ENCODE data around the gene LITAF.
"Not testable (repeated sequence)": the region's sequence is repeated elsewhere in the genome, so short reads cannot be mapped to it uniquely, and the experiment has no call there.

Gene LITAF

DNA sequence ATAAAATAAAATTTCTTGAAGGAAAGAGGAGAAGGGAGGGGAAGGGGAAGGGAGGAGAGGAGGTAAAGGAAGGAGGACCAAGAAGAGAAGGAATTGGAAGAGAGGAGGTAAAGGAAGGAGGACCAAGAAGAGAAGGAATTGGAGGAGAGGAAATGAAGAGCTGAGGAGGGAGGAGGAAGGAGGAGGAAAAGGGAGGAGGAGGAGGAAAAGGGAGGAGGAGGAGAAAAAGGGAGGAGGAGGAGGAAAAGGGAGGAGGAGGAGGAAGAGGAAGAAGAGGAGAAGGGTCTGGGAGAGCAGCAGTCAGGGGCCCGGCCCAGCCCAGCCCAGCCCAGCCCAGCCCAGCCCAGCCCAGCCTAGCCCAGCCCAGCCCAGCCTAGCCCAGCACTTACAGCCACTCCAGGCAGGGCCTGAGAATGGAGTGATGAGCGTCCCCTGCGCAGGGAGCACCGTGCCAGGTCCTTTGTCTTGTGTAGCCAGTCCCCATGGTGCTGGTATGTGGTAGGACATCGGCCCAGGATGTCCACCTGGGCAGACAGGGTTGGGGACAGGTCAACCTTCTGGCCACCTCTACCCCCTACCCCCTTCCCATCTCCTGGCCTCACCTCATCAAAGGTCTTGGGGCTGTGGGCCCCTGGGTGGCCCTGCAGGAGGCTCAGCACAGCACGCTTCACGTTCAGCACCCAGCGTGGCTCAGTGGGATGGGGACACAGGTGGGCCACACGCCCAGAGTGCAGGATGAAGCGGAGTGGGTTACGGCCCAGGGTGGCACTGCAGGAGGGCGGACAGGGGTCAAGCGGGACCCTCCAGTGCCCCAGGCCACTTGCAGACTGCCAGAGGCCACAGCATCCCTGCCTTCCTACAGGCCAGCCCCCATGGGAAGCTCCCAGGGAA, 70.9 kb downstream of the LITAF start:
- no peak for DNase-seq (ENCODE audit: low spot score)

DNA sequence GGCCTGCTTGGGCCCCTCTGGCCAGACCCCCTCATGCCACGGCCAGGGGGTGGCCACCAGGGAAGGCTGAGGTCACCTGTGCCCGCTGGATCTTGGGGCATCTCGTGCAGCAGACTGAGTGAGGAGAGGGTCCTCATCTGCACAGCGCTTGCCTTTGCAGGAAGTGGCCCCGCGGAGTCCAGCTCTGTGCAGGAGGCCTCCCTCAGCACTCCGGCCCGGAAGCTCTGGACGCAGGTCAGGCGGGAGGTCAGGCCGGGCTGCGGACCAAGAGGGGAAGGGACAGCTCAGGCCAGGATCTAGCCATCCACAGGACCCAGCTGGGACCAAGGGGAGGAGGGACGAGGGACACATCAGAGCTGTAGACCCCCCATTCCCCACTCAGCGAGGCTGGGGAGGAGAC, 72.4 kb downstream of the LITAF start:
- no peak for DNase-seq (ENCODE audit: low spot score)

DNA sequence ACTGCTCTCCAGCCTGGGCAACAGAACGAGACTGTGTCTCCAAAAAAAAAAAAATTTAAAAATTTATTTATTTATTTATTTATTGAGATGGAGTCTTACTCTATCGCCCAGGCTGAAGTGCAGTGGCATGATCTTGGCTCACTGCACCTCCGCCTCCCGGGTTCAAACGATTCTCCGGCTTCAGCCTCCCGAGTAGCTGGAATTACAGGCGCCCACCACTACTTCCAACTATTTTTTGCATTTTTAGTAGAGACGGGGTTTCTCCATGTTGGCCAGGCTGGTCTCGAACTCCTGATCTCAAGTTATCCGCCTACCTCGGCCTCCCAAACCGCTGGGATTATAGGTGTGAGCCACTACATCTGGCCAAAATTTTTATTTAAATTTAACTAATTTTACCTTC, 73.4 kb downstream of the LITAF start:
- DNase-seq (ENCODE audit: low spot score): not testable (repeated sequence)

DNA sequence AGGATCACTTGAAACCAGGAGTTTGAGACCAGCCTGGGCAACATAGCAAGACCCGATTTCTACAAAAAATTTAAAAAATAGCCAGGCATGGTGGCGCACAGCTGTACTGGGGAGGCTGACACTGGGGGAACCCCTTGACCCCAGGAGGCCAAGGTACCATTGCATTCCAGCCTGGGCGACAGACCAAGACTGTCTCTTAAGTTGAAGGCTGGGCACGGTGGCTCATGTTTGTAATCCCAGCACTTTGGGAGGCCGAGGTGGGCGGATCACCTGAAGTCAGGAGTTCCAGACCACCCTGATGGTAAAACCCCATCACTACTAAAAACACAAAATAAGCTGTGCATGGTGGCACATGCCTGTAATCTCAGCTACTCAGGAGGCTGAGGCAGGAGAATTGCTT, 74.9 kb downstream of the LITAF start:
- no peak for DNase-seq (ENCODE audit: low spot score)

DNA sequence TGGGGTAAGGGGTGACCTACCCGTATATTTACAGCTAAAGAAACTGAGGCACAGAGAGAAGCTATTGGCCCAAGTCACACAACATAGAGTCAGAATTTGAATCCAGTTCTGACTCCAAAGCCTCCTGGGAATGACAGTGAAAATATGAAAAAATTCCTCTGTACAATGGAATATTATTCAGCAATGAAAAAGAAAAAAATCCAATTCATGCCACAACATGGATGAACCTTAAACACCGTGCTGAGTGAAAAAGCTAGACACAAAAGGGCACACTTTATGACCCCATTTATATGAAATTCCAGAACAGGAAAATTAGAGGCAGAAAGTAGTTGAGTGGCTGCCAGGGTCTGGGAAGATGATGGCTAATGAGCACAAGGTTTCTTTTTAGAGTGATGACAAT, 75.4 kb downstream of the LITAF start:
- DNase-seq (ENCODE audit: low spot score): no peak

DNA sequence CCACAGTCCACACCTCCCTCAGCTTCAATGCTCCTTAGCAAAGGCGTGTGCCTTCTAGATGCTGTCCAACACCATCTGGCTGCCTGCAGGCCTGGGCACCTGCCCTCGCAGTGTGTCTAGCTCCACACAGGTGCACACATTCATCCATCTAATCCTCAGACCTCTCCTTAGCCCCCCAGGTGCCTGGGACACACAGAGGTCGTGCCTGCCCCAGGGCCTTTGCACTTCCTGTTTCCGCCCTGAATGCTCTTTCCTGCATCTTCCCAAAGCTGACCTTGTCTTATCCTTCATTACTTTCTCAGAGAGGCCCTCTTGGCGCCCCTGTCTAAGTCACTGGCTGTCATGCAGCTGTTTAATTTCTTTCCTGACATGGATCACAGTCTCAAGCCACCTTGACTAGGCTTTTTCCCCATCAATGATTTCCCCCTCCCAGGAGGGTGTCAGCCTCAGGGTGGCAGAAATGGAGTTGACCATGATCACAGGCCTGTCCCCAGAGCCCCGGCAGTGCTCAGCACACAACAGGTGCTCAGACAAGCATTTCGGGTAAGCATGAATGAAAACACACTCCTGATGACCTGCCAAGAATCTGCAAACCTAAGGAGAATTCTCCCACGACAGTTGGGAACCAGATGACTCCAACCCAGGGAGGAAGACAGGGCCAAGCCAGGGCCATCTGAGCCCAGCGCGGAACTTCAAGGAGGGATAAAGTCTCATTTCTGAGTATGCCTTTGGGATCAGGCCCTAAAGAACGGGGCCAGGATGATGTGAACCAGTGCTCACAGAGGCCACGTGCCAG, 76.3 kb downstream of the LITAF start:
- DNase-seq (ENCODE audit: low spot score): no peak

DNA sequence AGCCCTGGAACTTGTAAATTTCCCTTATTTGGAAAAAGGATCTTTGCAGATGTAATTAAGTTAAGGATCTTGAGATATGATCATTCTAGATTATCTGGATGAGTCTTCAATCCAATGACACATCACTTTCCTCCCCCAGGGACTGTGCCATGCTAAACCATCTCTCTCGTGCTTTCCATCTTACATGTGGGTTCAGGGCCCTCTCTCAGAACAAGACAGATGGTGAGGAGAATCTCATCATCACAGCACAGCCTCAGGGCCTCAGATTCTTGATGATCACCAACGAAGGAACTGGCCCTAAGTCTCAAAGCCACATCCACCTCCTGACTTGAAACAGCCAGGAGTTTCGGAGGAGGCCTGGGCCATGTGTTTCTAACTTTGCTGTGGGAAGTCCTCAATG, 78.7 kb downstream of the LITAF start:
- no peak for DNase-seq (ENCODE audit: low spot score)

DNA sequence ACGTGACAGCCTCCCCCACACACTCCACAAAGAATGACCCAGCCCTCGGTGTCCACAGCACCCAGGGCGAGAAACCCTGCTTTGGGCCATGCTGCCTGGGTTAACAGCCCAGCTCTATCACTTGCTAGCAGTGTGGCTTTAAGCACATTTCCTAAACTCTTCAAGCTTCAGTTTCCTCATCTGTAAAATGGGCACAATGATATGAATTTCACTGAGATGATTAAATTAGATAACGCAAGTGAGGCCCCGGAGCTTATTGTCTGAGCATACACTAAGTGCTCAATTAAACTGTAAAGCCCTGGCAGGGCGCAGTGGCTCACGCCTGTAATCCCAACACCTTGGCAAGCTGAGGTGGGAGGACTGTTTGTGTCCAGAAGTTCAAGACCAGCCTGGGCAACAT, 79.4 kb downstream of the LITAF start:
- DNase-seq (ENCODE audit: low spot score): no peak

DNA sequence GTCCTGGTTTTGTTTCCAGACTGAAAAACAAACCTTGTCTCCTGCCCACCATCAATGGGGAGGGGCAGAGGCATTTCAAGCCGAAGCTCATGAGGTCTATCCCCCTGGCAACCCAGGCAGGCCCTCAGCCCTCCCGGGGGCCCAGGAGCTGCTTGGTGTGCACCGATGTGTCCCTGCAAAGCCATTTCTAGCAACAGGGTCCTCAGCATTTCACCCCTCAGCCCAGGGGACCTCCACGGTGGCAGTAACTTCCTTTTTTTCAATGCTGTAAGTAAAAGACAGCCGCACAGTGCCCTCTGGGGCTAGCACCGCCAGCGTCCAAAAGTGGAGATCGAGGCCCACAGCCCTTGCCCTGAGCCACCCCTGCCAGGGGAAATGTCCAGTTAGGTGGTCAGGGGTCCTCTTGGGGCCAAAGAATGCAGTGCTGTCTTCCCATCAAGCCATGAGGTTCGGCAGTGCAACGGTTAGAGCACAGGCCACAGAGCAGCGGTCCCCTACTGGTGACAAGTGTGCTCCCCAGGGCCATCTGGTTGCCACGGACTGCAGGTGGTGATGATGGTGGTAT, 79.9 kb downstream of the LITAF start:
- DNase-seq (ENCODE audit: low spot score): no peak

DNA sequence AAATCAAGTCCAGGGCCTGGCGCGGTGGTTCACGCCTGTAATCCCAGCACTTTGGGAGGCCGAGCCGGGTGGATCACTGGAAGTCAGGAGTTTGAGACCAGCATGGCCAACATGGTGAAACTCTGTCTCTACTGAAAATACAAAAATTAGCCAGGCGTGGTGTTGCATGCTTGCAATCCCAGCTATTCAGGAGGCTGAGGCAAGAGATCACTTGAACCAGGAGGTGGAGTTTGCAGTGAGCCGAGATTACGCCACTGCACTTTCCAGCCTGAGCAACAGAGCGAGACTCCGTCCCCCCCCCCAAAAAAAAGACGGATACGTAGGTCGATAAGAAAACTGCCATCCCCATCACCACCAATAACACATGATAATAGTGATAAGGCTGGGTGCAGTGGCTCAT, 82.5 kb downstream of the LITAF start:
- not testable (repeated sequence) for DNase-seq (ENCODE audit: low spot score)

DNA sequence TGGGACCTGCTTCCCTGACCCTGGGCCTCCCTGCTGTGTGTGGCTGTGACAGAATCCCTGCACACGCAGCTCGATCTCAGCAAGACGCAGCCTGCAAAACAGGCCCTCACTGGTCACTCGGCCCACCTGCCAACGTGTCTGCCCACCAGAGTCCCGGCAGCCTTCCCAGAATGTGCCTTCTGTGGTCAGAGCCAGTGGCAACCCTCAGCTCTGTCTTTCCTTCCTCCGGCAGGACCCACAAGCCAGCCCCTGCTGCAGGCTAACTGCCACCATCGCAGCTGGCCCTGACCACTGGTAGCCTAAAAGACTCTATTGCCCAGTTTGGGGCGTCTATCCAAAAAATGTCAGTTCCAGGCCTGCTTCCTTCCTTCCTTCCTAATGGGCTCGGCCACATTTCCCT, 83.2 kb downstream of the LITAF start:
- DNase-seq (ENCODE audit: low spot score): no peak

DNA sequence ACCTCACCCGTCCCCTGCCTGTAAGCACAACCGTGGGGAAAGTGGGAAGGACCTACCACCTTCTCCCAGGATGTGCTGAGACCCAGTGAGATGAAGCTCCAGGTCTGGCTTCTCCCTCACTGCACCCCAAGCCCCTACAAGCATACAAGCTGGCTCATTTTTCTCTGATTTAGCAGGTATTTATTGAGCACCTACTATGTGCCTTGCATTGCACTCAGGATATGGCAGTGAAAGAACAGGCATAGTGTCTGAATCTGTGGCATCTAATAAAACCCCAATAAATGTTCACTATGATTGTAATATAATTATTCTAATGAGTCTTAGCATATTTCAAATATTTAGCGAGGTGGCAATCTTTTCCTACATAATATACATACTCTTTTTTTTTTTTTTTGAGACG, 84.5 kb downstream of the LITAF start:
- DNase-seq (ENCODE audit: low spot score): no peak

DNA sequence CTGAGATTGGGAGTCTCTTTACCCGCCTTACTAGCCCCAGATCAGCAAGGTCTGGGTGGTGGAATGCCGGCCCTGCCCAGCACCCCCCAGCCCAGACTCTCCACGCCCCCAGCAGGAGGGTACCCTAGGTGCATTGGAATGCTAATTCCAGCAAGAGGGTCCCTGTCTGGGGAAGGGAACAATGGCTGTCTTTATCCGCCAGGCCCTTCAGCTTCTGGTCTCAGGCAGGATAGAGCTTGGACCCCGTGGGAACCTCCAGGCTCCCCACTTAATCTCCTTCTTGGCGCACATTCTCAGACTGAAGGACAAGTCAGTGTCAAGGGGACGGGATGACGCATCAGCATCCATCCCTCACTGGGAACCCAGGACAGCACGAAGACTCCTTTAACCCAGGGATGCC, 85.1 kb downstream of the LITAF start:
- DNase-seq (ENCODE audit: low spot score): no peak

DNA sequence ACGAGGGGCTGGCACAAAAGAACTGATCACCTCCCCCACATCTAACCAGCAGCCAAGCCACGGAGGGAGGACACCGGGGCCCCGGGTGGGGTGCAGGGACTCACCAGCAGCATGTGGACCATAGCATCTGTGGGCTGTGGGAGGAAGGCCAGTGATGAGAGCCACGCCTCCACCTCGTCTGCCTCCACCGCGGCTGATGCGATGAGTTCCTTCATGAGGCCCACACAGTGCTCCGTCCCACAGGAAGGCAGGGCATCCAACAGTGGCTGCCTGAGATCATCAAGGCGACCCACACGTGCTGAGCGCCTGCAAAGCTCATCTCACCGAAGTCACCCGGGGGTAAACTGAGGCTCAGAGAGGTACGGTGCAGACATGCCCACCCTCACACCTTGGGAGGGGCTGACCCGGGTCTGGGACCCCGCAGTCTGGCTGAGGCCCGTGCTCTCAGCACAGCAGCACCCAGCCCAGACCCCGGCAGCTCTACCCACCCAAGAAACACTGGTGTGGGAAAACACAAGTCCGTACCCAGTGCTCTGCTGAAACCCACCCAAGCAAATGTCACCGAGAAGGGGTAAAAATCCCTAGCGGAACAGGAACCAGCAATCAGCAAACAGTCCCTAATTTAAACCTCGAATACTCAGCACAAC, 85.9 kb downstream of the LITAF start:
- DNase-seq (ENCODE audit: low spot score): no peak

DNA sequence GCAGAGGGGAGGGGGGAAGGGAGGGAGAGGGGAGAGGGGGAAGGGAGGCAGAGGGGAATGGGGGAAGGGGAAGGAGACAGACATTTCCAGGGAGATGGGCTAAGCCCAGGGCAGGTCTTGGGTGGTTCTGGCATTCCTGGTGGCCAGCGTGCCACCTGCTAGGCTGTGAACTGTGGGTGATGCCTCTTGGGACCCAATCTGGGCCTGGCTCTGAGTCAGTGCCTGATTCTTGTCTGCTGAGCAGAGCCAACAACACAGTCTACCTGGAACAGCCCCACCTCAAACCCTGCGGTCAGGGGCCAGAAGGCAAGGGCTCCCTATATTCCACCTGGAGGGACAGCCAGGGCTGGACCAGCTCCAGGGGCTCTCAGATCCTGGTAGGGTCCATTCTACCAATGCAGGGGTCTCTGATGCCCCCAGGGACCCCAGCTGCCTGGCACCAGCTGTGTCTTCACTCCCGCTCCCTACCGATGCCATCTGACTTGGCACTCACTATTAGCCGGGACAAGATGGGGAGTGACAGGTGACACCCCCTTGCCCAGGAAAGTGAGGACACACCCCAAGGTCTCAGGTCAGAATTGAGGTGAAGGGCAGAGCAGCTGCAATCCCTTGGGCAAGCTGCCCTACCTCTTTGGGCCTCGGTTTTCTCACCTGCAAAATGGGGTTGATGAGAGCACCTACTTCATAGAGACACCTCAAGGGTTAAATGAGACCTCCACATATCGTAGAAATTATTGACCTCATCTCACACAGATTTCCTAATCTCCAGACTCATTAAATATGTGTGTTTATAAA, 87.2 kb downstream of the LITAF start:
- peak; percentile 19 for DNase-seq (ENCODE audit: low spot score)

DNA sequence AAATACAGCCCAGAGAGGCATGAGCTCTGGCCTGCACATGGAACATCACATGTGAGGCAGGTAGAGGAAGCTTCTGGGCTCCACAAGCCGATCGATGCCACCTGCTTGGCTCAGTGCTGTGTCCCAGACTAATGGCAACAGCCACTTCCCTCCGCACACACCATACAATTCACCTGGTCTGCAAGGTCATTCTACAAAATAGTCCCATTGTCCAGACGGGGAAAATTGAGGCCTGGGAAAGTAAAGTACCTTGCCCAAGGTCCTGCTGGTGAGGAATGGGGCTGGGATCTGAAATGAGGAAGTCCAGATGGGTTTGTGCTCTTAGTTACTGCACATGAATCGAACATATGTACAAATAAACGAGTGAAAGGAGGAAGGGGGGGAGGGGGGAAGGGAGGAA, 88.0 kb downstream of the LITAF start:
- no peak for DNase-seq (ENCODE audit: low spot score)

DNA sequence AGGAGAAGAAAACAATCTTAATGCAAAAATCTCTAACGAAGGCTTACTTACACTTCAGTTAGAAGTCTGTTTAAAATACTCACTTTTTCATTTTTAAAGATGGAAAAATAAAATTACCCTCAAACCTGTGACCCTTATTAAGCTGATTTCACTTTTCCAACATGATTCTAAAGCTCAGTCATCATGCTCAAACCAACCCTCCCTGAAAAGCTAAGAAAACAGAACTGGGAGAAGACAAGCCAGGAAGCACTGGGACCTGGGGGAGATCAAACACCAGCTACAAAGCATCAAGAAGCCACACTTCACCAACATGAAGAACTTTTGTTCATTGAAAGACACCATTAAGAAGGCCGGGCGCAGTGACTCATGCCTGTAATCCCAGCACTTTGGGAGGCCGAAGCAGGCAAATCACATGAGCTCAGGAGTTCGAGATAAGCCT, 88.8 kb downstream of the LITAF start:
- DNase-seq (ENCODE audit: low spot score): no peak

Measured in LoVo (cell line).